Measurements from ENCODE around the gene DAGLB.

The DAGLB gene

DNA sequence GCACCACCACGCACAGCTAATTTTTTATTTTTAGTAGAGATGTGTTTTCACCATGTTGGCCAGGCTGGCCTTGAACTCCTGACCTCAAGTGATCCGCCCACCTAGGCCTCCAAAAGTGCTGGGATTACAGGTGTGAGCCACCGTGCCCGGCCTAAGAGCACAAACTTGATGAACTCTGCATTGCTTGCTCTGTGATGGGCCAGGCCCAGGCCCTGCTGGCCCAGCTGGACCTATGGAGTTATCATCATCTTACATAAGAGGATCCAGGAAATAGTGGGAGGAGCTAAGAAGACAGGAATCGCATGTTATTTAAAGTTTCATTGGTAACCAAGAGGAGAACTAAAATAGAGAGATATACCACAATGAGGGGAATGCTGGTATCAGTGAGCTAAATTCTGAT, 86.9 kb downstream of the DAGLB start:
- H3K4me1 Mint-ChIP-seq (ENCODE audit: low read depth), result no peaks in the 10 kb centered on the region
- no peak for DNase-seq
- no peaks in the 10 kb centered on the region for H3K9me3 Mint-ChIP-seq
- no peak overlapping the region for H3K4me3 Mint-ChIP-seq
- no peaks in the 10 kb centered on the region for H3K27me3 Mint-ChIP-seq
- H3K36me3 Mint-ChIP-seq (ENCODE audit: low read depth), result no peaks in the 10 kb centered on the region
- no peak overlapping the region for H3K27ac Mint-ChIP-seq

DNA sequence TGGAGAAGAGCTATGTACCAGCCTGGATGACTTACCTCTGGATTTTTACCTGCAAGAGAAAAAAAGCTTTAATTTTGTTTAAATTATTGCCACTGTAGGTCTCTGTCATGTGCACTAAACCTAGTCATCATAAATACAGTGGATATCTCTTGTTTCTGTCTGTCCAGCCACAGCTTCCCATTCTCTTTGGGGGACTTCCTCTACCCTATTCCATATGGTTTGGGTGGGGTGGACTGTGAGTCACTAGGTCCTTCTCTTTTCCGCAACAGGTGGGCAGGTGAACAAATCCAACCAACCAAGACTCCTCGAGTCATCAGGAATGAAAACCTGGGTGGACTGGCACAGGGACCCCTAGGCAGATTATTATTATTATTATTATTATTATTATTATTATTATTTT, 88.0 kb downstream of the DAGLB start:
- H3K27me3 Mint-ChIP-seq, result no peaks in the 10 kb centered on the region
- H3K4me3 Mint-ChIP-seq, result no peak overlapping the region
- H3K9me3 Mint-ChIP-seq, result no peaks in the 10 kb centered on the region
- DNase-seq, result no peak
- H3K4me1 Mint-ChIP-seq (ENCODE audit: low read depth), result no peaks in the 10 kb centered on the region
- no peaks in the 10 kb centered on the region for H3K36me3 Mint-ChIP-seq (ENCODE audit: low read depth)
- H3K27ac Mint-ChIP-seq, result no peak overlapping the region
